Nephron (organoid): Measurements from ENCODE around the gene CYB561.

Experiments
- H3K27ac Mint-ChIP-seq, 3 experiments: 2 replicates each; pipeline ENCODE4 v1.8.0; 2020; ENCODE audit warnings: mixed read lengths in 3 of 3, mild to moderate bottlenecking in 2 of 3, moderate library complexity in 1 of 3
- H3K27me3 Mint-ChIP-seq: 2 replicates; pipeline ENCODE4 v1.8.0; 2021; ENCODE audit warnings: low read depth, mild to moderate bottlenecking, moderate library complexity, mixed read lengths
- H3K36me3 Mint-ChIP-seq: 2 replicates; pipeline ENCODE4 v1.8.0; 2020; ENCODE audit warnings: low read depth, mixed read lengths
- H3K4me1 Mint-ChIP-seq: 2 replicates; pipeline ENCODE4 v1.8.0; 2020; ENCODE audit warnings: mixed read lengths
- H3K4me3 Mint-ChIP-seq, 3 experiments: 2 replicates each; pipeline ENCODE4 v1.8.0; 2020; ENCODE audit warnings: mild to moderate bottlenecking in 3 of 3, mixed read lengths in 3 of 3, moderate library complexity in 2 of 3
- H3K9me3 Mint-ChIP-seq: 2 replicates; pipeline ENCODE4 v1.8.0; 2020; ENCODE audit warnings: mixed read lengths
- CTCF ChIP-seq, 3 experiments: fragments of 200-600 bp; sonication (generic); IDR thresholded peaks; one replicate each; pipeline ENCODE4 v1.5.0; 2021; ENCODE audit warnings: antibody characterized with exemption in 3 of 3; ENCODE audit not compliant: unreplicated experiment in 3 of 3

The CYB561 gene

GRCh38 chr17:63430223-63430622 is 15.9 kb downstream of the CYB561 start:
- peaks cover 11% of the 10 kb centered on the region for H3K36me3 Mint-ChIP-seq
- no peaks in the 10 kb centered on the region for H3K27me3 Mint-ChIP-seq
- peaks cover 35% of the 10 kb centered on the region for H3K4me1 Mint-ChIP-seq
- H3K4me3 Mint-ChIP-seq, result no peak overlapping the region
- no peak overlapping the region for H3K27ac Mint-ChIP-seq
- H3K9me3 Mint-ChIP-seq, result no peaks in the 10 kb centered on the region
- no peak for TF ChIP-seq CTCF (IDR thresholded peaks at IDR 0.05; ENCODE audit: unreplicated experiment in 3 of 3)

GRCh38 chr17:63429766-63430165 is 16.3 kb downstream of the CYB561 start:
- Mint-ChIP-seq H3K27ac (no peak overlapping the region), H3K4me3 (no peak overlapping the region), H3K27me3 (no peaks in the 10 kb centered on the region), H3K9me3 (no peaks in the 10 kb centered on the region), H3K36me3 (peaks cover 11% of the 10 kb centered on the region), H3K4me1 (peaks cover 35% of the 10 kb centered on the region)
- TF ChIP-seq CTCF (IDR thresholded peaks at IDR 0.05; ENCODE audit: unreplicated experiment in 3 of 3), result no peak

- H3K9me3 Mint-ChIP-seq, result no peaks in the 10 kb centered on the region
- TF ChIP-seq CTCF (IDR thresholded peaks at IDR 0.05; ENCODE audit: unreplicated experiment in 3 of 3), result no peak
- H3K4me3 Mint-ChIP-seq, result no peak overlapping the region
- H3K27me3 Mint-ChIP-seq, result no peaks in the 10 kb centered on the region
- no peak overlapping the region for H3K27ac Mint-ChIP-seq
- H3K36me3 Mint-ChIP-seq, result peaks cover 16% of the 10 kb centered on the region
- peaks cover 14% of the 10 kb centered on the region for H3K4me1 Mint-ChIP-seq
Observed at GRCh38 chr17:63426917-63427308, 19.2 kb downstream of the CYB561 start.

- peaks cover 11% of the 10 kb centered on the region for H3K4me1 Mint-ChIP-seq
- H3K27ac Mint-ChIP-seq, result no peak overlapping the region
- H3K9me3 Mint-ChIP-seq, result no peaks in the 10 kb centered on the region
- H3K27me3 Mint-ChIP-seq, result peaks cover 2% of the 10 kb centered on the region
- no peak overlapping the region for H3K4me3 Mint-ChIP-seq
- TF ChIP-seq CTCF (IDR thresholded peaks at IDR 0.05; ENCODE audit: unreplicated experiment in 3 of 3), result no peak
- H3K36me3 Mint-ChIP-seq, result peaks cover 22% of the 10 kb centered on the region
Observed at GRCh38 chr17:63426041-63426916, 19.8 kb downstream of the CYB561 start.

GRCh38 chr17:63425483-63425882 is 20.6 kb downstream of the CYB561 start:
- peak; percentile 90 to 96 (median 93) for TF ChIP-seq CTCF (IDR thresholded peaks at IDR 0.05; ENCODE audit: unreplicated experiment in 3 of 3)
- H3K4me1 Mint-ChIP-seq, result peaks cover 11% of the 10 kb centered on the region
- no peak overlapping the region for H3K4me3 Mint-ChIP-seq
- H3K27ac Mint-ChIP-seq, result no peak overlapping the region
- peaks cover 5% of the 10 kb centered on the region for H3K27me3 Mint-ChIP-seq
- H3K9me3 Mint-ChIP-seq, result no peaks in the 10 kb centered on the region
- peaks cover 30% of the 10 kb centered on the region for H3K36me3 Mint-ChIP-seq

- no peak overlapping the region for H3K4me3 Mint-ChIP-seq
- H3K4me1 Mint-ChIP-seq, result peaks cover 11% of the 10 kb centered on the region
Observed at GRCh38 chr17:63423963-63424362, 22.1 kb downstream of the CYB561 start.

More at GRCh38 chr17:63423963-63424362, 22.1 kb downstream of the CYB561 start:
- Mint-ChIP-seq H3K9me3 (no peaks in the 10 kb centered on the region), H3K36me3 (peaks cover 39% of the 10 kb centered on the region), H3K27ac (no peak overlapping the region), H3K27me3 (peaks cover 5% of the 10 kb centered on the region)
- no peak for TF ChIP-seq CTCF (IDR thresholded peaks at IDR 0.05; ENCODE audit: unreplicated experiment in 3 of 3)
